Posterior vena cava (tissue), 2 donors: ENCODE results near the gene ITGB2. TPM values are rescaled to one million over a fixed set of nuclear protein-coding genes. Genes with fewer than 3 reads are reported as not detected.

ENCODE experiments used
- DNase-seq: peaks from one replicate; pipeline ENCODE4 v3.0.0-alpha.2; 2020; ENCODE audit warnings: low spot score
- intact Hi-C, 2 donors: fragments of 100-400 bp; cut with DNase I; formaldehyde crosslinking; loops; one replicate each; pipeline versions ENCODE4 v1.14.1 to v1.14.2; 2022 to 2023
- total RNA-seq, 2 donors: library from RNA; stranded (reverse); fragmentation: NEBNext Ultra II Directional; extraction: Animal tissue kit (Norgen Biotek cat#: 25700); gene quantifications; one replicate each; pipeline ENCODE4 v1.2.1, GENCODE V29; 2021
- donor health status: DM: yes; HTN: yes; CAD: no.
- donor health status: DM: yes; HTN: yes; CAD: no.

The ITGB2 gene
- total RNA-seq, 2 donors from 2014 or later, result 47.9 to 122 TPM

DNA sequence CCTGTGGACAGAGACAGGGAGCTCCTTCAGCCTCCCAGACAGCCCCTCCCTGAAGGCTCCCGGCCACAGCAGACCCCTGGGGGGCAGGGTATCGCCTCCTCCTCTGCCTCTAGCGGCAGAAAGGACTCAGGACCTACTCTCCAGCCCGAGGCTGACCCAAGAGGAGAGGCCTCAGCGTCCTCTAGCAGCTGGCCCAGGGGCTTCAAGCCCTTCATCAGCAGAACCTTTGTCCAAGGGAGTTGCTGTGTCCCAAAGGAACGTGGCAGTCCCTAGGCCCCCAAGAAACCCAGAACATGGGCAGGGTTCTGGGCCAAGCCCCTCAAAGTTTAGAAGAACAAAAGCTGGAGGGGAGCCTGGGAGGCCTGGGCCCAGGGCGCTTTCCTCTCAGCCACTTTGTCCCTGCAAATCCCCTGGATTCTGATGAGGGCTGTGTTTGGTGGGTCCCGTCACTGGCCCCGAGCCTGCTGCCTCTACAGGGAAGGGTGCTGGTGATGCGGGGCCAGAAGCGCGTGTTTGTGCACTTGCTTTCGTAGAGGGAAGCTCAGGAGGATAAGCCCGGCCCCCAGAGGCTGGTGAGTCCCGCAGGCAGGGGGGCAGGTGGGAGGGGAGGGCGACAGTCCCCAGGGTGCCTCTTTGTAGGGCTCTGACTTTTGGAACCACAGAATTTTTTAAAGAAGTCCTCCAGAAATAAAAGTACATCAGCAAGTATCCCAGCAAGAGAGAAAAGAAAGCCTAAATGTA is 13.3 kb downstream of the ITGB2 start:
- intact Hi-C loops, result no loop called here

GRCh38 chr21:44905728-44906090 is 15.0 kb downstream of the ITGB2 start:
- no peak for DNase-seq
- intact Hi-C loops, result no loop called here

More for the DNA sequence above, 13.3 kb downstream of the ITGB2 start:
- DNase-seq, result no peak

DNA sequence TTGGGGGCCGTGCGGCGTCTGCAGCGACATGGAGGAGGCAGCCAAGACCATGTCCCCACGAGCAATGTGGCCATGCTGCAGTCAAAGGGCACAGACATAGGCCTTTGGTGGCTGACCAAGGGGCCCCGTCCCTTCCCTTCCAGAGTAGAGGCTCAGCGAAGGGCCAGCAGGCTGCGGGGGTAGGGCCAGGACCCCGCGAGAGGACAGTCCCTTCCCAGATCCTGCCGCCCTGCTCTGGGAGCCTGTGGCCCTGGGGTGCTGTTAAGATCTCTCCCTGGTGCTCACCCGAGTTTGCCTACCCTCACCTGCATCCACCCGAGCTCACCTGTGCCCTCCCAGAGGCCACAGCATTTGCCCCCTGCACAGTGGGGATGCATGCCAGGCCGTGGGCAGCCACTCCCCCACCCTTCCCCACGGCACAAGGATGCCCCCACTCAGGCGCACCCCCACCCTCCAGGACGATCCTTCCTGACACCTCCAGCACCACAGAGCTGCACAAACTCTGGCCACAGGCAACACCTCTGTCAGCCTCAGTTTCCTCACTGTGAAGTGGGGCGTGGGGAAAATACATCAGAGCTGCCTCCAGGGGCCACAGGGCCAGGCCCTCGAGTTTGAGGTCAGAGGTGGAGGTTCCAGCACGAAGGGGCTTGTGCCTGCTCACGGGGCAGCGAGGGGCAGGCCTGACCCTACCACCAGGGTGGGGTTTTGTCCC is 15.5 kb downstream of the ITGB2 start:
- DNase-seq, result no peak

GRCh38 chr21:44904141-44904923 is 16.4 kb downstream of the ITGB2 start:
- intact Hi-C loops, result no loop called here
- DNase-seq, result no peak

More for the DNA sequence above, 15.5 kb downstream of the ITGB2 start:
- intact Hi-C loops, result no loop called here

DNA sequence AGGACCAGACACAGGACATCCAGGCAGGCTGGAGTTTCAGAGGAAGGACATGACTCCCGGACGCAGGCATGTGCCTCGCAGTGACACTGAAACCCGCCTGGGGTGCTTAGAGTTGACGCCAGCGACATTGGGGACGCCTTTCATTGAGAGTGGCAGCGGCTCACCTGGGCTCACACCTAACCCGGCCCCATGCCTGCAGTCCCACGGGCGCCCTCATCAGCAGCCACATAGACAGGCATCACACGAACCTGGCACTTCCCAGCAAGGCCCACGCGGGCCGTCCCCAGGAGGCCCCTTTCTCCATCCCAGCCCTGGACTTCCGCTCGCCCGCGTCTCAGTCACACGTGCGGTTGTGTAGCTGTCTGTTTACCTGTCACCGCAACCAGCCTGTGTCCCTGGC is 17.0 kb downstream of the ITGB2 start:
- intact Hi-C loops, result no loop called here
- DNase-seq, result no peak

GRCh38 chr21:44903050-44903685 is 17.5 kb downstream of the ITGB2 start:
- no peak for DNase-seq
- intact Hi-C loops, result no loop called here

DNA sequence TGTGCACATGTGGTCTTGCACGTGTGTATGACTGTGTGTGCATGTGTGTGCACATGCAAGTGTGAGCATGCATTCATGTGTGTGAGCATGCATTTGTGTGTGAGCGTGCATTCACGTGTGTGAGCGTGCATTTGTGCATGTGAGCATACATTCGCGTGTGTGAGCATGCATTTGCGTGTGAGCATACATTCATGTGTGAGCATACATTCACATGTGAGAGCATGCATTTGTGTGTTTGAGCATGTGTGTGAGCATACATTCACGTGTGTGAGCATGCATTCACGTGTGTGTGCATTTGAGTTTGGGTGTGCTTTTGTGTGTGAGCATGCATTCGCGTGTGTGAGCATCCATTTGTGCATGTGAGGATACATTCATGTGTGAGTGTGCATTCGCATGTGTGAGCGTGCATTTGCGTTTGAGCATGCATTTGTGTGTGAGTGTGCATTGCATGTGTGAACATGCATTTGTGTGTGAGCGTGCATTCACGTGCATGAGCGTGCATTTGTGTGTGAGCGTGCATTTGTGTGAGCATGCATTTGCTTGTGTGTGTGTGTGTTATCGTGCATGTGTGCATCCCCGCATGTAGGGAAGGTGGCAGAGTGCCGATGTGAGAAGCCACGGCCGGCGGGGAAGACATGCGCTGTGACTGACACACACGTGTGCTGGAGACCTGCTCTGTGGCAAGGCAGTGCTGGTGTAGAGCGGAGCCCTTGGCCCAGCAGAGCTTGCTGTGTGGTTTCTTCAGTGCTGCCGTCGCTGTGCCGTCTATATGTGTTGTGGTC is 18.2 kb downstream of the ITGB2 start:
- peak; percentile 53 for DNase-seq
- intact Hi-C loops, result no loop called here

DNA sequence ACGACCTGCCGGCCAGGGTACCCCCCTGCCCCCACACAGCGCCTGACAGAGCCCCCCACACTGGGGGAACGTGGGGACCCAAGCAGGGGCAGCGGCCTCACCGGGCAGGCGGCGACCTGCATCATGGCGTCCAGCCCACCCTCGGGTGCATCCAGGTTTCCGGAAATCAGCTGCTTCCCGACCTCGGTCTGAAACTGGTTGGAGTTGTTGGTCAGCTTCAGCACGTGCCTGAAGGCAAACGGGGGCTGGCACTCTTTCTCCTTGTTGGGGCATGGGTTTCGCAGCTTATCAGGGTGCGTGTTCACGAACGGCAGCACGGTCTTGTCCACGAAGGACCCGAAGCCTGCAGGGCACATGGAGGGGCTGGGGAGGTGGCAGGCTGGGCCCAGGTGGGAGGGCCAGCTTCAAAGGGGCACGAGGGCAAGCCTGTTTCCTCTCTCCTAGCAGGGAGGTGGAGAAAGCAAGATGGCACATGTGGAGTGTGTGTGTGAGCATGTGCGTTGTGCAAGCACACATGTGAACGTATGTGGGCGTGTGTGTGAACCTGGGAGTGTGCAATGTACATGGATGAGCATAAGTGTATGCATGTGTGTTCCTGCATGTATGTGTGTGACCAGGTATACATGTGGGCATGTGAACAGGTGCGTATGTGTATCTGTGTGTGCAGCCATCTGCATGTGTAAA is 19.2 kb downstream of the ITGB2 start:
- peak; percentile 77 for DNase-seq
- intact Hi-C loops, result no loop called here

DNA sequence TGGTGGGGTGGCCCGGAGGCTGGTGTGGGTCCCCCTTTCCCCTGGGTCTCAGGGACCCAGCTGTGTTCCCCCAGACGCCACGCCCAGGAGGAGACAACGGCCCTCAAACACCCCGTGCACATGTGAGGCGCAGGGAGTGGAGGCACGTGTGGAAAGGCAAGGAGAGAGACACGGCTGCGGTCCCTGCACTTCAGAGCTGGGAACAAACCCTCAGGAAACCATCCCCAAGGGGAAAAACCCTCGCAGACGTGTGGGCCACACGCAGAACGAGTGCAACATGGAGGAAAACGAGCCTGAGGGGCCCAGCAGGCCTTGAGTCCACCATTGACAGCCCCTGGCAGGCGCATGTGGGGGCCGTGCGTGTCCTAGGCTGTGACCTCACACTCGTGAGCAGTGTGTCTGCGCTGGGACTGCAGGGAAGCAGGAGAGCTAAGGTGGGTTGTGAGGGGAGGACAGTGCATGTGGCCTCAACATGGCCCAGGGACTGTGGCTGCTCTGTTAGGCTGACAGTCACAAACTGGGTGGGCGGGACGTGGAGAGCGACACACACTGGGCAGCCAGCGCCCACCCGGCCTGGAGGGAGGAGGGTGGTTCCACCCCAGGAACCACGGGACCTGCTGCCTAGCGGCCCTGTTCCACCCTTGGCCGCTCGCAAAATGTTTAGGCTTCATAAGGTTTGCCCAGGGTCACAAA is 20.0 kb downstream of the ITGB2 start:
- peak; percentile 71 for DNase-seq
- intact Hi-C loops, result no loop called here

- intact Hi-C loops, result no loop called here
- peak; percentile 77 for DNase-seq
These were observed 20.7 kb downstream of the ITGB2 start for GRCh38 chr21:44899768-44900558.

DNA sequence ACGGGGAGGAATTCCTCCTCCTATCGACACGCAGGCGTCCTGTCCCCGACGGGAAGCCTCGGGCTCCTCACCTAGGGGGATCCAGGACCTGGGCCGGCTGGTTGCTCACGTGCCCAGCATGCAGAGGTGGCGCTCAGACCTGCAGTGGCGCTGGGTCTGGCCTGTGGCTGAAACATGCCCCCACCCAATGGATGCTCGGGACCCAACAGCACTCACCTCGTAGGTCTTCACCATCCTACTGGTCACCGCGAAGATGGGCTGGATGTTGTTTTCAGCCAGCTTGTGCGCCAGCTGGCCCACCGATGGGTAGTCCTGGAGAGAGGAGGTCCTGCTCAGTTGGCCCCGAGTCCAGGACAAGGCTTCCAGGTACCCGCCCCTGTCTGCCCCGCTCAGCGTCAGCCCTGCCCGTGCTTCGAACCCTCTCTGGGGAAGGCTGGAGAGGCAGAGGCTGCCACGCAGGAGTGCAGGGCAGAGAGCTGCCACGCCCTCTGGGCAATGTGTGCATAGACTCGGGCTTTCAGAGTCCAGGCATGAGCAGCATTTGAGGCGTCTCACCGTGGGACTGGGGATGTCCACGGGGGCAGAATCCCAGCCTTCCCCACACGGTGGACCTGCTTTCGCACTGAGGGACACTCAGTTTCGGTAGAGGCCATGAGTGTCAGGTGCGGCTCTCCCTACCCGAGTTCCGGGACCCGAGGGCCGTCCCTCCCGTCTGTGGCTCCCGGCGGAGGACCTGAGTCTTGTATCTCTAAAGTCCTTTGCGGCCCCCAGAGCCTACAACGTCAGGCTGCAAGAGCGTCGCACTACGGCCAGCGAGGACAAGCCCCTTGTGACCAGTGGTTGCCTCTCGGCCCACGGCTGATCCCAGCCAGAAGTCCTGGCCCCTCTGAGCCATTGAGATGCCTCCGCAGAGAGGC is 21.6 kb downstream of the ITGB2 start:
- intact Hi-C loops, result no loop called here
- peak; percentile 70 for DNase-seq

DNA sequence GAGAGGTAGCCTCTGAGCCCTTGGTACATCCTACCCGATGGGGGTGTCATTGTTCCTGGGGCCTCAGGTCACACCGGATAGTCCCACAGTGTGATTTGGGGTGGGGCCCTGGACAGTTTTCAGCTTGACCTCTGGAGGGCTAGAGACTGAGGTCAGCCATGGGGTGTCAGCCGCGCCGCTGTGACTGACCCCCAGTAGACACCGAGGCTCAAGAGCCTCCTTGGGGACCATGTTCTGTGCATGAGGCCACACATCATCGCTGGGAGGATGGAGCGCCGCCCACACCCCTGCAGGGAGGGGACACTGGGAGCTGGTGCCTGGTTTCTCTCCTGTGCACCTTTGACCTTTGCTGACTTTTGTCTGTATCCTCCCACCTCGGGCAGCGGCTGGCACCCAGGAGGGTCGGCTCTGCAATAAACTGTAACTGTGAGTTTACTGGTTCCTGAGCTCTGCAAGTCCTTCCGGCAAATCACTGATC is 22.6 kb downstream of the ITGB2 start:
- intact Hi-C loops, result no loop called here
- DNase-seq, result peak; percentile 74

GRCh38 chr21:44897326-44898010 is 23.2 kb downstream of the ITGB2 start:
- intact Hi-C loops, result no loop called here
- no peak for DNase-seq

GRCh38 chr21:44896561-44897286 is 24.0 kb downstream of the ITGB2 start:
- no peak for DNase-seq
- intact Hi-C loops, result no loop called here

- intact Hi-C loops, result no loop called here
- no peak for DNase-seq
These were observed 24.8 kb downstream of the ITGB2 start for GRCh38 chr21:44895859-44896258.
